GM12892 (cell line): ENCODE data around the gene RP9.

Experiments
- POLR2A ChIP-seq: IDR thresholded peaks from 2 replicates; pipeline ENCODE4 v1.6.1; 2011; ENCODE audit warnings: low read depth, low read length, control low read depth
- POLR2AphosphoS5 ChIP-seq: IDR thresholded peaks from 2 replicates; pipeline ENCODE4 v1.6.1; 2011; ENCODE audit warnings: low read depth, low read length, control low read depth
- TAF1 ChIP-seq: IDR thresholded peaks from 2 replicates; pipeline ENCODE4 v1.6.1; 2011; ENCODE audit warnings: low read depth, mild to moderate bottlenecking, control low read depth, low read length, borderline replicate concordance

- TF ChIP-seq POLR2A: no peak
- no peak for TF ChIP-seq POLR2AphosphoS5
- TF ChIP-seq TAF1: no peak
Observed at GRCh38 chr7:33129806-33130153, 20.6 kb upstream of the RP9 start.
